NB4 (cell line): Measurements from ENCODE around the gene PRKAR1B.
"Not testable (repeated sequence)": the region's sequence is repeated elsewhere in the genome, so short reads cannot be mapped to it uniquely, and the experiment has no call there.

ENCODE experiments used
- DNase-seq: peaks from one replicate; pipeline ENCODE4 v3.0.0; 2010; ENCODE audit warnings: low read depth
- H3K4me3 ChIP-seq: one replicate; pipeline ENCODE4 v1.5.1; 2011; ENCODE audit warnings: mild to moderate bottlenecking, low read depth, low read length, moderate library complexity
- MYC ChIP-seq: IDR thresholded peaks from 2 replicates; pipeline ENCODE4 v1.6.1; 2011; ENCODE audit warnings: low read depth, low read length
- POLR2A ChIP-seq: IDR thresholded peaks from 2 replicates; pipeline ENCODE4 v1.6.1; 2011; ENCODE audit warnings: mild to moderate bottlenecking; ENCODE audit not compliant: insufficient read length; ENCODE audit errors: extremely low read depth
- TF ChIP-seq, protein P1 (sequence below): IDR thresholded peaks from 2 replicates; pipeline ENCODE4 v1.6.1; 2011; ENCODE audit warnings: low read depth, low read length
- TF ChIP-seq, protein P2 (sequence below): IDR thresholded peaks from one replicate; pipeline ENCODE4 v1.5.1; 2012; ENCODE audit warnings: low read depth, low read length

Gene PRKAR1B

DNA sequence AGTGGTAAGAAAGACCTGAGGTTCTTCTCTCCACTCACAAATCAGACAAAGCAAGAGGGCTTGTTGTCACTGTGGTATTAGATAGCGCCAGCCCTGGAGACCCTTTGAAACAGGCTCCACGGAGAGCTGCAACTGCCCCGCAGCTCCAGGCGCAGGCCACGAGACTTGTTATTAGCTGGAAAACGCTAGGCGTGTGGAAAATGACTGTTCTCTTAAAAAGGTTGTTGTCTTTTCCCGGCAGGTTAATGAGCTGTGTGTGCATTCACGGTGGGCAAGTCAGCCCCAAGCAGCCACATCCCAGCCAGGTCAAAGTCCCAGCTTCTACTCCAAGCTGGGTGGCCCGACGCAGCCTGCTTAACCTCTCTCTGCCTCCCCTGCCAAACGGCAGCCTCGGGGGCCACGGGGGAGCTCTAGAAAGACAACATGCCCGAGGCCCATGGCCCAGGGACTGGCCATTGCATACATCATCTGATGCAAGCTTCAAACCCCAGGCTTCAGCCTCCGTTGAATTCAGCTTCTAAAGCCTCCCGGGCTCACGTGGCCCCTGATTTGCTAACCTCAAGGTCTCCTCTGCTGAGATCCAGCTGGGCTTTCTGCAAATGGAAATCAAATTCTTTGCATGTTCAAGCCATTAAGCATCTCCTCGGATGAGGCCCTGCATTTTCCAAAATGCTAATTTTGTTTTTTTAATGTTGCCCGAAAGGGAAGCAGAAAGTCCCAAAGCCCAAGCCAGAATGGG is 61.9 kb downstream of the PRKAR1B start:
- DNase-seq = no peak
- no peak for TF ChIP-seq POLR2A
- TF ChIP-seq, protein P1, sequence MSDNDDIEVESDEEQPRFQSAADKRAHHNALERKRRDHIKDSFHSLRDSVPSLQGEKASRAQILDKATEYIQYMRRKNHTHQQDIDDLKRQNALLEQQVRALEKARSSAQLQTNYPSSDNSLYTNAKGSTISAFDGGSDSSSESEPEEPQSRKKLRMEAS = no peak
- no peak for TF ChIP-seq MYC
- TF ChIP-seq, protein P2, sequence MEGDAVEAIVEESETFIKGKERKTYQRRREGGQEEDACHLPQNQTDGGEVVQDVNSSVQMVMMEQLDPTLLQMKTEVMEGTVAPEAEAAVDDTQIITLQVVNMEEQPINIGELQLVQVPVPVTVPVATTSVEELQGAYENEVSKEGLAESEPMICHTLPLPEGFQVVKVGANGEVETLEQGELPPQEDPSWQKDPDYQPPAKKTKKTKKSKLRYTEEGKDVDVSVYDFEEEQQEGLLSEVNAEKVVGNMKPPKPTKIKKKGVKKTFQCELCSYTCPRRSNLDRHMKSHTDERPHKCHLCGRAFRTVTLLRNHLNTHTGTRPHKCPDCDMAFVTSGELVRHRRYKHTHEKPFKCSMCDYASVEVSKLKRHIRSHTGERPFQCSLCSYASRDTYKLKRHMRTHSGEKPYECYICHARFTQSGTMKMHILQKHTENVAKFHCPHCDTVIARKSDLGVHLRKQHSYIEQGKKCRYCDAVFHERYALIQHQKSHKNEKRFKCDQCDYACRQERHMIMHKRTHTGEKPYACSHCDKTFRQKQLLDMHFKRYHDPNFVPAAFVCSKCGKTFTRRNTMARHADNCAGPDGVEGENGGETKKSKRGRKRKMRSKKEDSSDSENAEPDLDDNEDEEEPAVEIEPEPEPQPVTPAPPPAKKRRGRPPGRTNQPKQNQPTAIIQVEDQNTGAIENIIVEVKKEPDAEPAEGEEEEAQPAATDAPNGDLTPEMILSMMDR = no peak
- no peak overlapping the region for H3K4me3 ChIP-seq

DNA sequence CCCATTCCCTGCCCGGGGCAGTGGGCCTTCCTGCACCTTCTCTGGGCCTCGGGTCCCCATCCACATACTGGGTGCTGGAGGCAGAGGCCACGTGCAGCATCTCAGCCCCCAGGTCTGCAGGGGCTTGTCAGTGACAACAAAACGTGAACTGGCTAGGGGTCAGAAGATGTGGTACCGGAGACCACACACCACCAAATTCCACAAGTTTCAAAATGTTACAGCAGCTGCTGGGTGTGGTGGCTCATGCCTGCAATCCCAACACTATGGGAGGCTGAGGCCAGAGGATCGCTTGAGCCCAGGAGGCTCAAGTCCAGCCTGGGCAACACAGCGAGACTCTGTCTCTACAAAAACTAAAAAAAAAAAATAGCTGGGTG is 62.7 kb downstream of the PRKAR1B start:
- no peak for DNase-seq
- H3K4me3 ChIP-seq = no peak overlapping the region
- TF ChIP-seq, protein P2 = no peak
- no peak for TF ChIP-seq MYC
- TF ChIP-seq, protein P1 = no peak

DNA sequence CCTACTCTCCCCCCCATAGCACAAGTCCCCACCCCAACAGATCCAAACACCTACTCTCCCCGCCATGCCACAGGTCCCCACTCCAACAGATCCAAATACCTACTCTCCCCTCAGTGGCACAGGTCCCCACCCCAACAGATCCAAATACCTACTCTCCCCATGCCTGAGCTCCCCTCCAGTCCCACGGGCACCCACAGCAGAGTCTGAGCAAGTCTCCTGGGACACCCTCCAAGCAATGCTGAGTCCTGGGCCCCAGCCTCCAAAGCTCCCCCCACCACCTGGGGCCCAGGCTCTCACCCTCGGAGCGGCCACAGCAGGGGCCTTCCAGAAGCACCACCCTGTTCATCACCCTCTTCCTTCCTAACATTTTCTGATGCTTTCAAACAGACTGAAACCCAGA is 64.5 kb downstream of the PRKAR1B start:
- TF ChIP-seq MYC (no peak), POLR2A (no peak)
- TF ChIP-seq, protein P1 = no peak
- TF ChIP-seq, protein P2 = no peak
- no peak for DNase-seq

DNA sequence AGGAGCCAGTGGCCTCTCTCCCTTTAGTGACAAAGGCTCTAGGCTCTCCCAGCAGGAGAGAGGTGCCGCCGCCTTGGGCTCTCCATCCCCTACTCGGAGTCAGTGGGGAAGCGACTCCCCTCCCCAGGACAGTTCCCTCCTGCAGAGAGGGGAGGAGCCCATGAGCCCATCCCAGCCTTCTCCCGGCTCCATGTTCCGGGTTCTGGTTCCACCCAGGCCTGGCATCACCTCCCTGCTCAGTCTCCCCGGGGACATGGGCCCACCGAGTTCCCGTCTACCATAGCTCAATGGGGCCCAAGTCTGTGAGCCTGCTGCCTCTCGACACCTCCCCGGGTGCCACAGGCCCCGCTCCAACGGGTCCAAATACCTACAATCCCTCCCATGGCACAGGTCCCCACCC is 67.1 kb downstream of the PRKAR1B start:
- no peak overlapping the region for H3K4me3 ChIP-seq
- TF ChIP-seq, protein P1 = no peak
- TF ChIP-seq POLR2A (no peak), MYC (no peak)
- TF ChIP-seq, protein P2 = no peak
- DNase-seq = no peak

More for the DNA sequence above, 64.5 kb downstream of the PRKAR1B start:
- H3K4me3 ChIP-seq = no peak overlapping the region

DNA sequence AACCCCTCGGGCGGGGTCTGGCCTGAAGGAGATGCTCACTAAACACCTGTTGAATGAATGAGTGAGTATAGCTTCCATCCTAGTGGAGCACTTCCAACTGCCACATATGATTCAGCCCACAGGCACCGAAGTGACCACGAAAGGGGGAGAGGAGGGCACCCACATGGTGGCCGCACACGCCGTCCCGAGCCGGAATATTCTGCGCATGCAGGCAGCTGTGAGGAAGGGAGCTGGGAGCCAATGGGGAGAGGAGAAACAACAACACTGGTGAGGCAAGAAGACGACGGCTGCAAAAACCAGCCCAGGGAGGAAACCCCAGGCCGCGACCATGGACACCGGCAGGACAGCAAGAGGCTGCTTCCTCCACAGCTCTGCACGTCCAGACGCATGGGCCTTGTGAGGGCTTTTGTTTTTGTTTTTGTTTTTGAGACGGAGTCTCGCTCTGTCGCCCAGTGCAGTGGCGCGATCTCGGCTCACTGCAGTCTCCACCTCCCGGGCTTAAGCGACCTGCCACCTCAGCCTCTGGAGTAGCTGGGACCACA is 67.7 kb downstream of the PRKAR1B start:
- TF ChIP-seq, protein P2 = no peak

DNA sequence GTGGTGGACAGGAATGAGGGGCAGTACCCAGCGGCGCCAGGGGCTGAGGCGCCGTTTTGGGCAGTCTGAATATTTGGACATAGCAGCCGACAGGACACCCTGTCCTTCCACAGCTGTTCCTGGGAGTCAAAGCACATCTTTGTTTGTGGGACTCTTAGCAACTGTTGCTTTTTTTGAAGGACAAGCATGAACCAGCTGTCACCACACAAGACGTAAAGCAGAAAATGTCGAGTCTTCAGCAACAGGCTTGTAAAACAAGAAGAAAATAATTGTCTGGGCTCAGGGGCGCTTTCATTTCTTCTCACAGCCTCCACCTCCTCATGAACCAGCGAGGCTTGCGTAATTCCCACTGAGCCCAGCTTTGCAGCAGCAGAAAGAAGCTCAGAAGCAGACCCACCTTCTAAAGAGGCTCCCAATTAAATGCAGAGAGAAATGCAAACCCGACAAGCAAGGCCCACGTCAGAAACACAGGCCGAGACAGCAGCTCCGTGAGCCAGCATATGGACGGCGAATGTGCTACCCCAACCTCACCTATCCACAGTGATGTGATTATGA is 69.4 kb downstream of the PRKAR1B start:
- TF ChIP-seq POLR2A (no peak), MYC (no peak)
- TF ChIP-seq, protein P1 = no peak
- TF ChIP-seq, protein P2 = no peak
- DNase-seq = peak; percentile 79
- H3K4me3 ChIP-seq = no peak overlapping the region

More for the DNA sequence above, 67.7 kb downstream of the PRKAR1B start:
- no peak overlapping the region for H3K4me3 ChIP-seq
- DNase-seq = no peak

DNA sequence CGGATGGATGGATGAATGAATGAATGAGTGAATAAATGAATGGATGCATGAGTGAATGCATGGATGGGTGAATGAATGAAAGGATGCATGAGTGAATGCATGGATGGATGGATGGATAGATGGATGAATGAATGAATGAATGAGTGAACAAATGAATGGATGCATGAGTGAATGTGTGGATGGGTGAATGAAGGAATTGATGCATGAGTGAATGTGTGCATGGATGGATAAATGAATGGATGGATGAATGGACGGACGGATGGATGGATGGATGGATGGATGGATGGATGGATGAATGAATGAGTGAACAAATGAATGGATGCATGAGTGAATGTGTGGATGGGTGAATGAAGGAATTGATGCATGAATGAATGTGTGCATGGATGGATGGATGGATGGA is 70.1 kb downstream of the PRKAR1B start:
- not testable (repeated sequence) for H3K4me3 ChIP-seq

More for the DNA sequence above, 70.1 kb downstream of the PRKAR1B start:
- not testable (repeated sequence) for DNase-seq
